HG03432 (cell line): ENCODE results near the gene CARD19.

Experiments used
- ATAC-seq: cut with Tn5 transposase; IDR thresholded peaks from one replicate; pipeline ENCODE4 v1.9.1; 2021; ENCODE audit warnings: mild to moderate bottlenecking, moderate library complexity; ENCODE audit not compliant: unreplicated experiment

The CARD19 gene, protein sequence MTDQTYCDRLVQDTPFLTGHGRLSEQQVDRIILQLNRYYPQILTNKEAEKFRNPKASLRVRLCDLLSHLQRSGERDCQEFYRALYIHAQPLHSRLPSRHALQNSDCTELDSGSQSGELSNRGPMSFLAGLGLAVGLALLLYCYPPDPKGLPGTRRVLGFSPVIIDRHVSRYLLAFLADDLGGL

GRCh38 chr9:93096131-93096802 lies at the start of gene CARD19:
Gene CARD19 (plus strand): TSS chr9:93096217. CDS start chr9:93096346, 129 bp downstream.
- peak; percentile 53 for ATAC-seq

- no peak for ATAC-seq
Observed at GRCh38 chr9:93048566-93049448, 47.2 kb upstream of the CARD19 start.

- no peak for ATAC-seq
Observed at GRCh38 chr9:93049491-93049890, 46.5 kb upstream of the CARD19 start.

- ATAC-seq = no peak
Observed at GRCh38 chr9:93050231-93050630, 45.8 kb upstream of the CARD19 start.

- ATAC-seq = no peak
Observed at GRCh38 chr9:93051680-93052089, 44.3 kb upstream of the CARD19 start.

DNA sequence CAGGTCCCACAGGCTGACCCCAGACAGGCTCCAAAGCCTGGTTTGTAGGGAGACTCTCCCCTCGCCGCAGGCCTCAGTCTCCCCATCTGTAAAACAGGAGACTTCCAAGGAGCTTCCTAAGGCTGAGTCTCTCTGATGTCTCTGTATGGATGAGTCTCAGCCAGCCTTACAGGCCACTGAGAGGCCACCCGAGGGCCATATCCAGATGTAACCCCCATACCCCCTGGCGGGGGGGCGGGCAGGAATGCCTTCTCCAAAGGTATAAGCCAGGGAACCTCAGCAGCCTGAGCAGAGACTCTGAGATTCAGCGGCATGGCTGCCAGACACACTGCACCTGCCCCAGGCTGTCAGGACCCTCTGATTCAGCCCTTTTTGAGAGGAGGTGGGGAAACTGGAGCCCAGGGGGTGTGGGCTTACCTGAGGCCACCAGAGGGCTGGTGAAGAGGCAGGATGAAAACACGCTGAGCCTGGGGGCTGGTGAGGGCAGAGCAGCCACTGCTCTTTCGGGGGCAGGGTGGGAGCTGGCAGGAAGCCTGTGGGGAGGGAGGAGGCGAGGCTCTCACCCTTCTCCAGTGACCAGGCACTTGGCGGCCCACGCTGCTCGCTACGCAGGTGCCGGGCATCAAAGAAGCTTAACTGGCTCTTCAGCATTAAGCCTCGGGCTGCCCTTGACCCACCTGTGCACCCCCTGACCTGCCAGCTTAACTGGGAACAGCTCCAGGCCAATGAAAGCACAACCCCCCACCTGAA lies 43.1 kb upstream of the CARD19 start:
- no peak for ATAC-seq

DNA sequence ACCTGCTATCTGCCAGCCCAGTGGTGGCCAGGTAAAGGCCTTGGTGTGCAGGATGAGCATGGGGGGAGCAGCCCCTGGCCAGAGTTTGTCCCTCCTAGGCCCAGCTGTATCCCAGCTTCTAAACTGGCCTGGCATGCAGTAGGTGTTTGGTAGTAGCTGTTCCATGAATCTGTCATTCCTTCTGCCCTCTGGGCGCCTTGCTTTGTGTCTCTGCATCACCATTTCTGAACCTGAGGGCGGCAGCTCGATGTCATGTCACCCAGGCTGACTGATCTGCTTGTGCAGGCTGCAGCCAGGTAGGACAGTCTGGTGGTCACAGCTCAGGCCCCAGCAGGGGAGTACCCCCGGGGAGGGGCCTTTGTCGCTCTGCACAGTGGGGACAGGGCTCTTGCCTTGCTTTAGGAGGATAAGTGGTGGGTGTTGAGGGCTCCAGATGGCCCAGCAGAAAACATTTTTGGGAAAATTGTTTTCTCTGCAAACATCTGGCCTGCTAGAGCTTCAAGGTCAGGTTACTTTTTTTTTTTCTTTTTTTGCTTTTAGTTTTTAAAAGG lies 42.2 kb upstream of the CARD19 start:
- no peak for ATAC-seq

DNA sequence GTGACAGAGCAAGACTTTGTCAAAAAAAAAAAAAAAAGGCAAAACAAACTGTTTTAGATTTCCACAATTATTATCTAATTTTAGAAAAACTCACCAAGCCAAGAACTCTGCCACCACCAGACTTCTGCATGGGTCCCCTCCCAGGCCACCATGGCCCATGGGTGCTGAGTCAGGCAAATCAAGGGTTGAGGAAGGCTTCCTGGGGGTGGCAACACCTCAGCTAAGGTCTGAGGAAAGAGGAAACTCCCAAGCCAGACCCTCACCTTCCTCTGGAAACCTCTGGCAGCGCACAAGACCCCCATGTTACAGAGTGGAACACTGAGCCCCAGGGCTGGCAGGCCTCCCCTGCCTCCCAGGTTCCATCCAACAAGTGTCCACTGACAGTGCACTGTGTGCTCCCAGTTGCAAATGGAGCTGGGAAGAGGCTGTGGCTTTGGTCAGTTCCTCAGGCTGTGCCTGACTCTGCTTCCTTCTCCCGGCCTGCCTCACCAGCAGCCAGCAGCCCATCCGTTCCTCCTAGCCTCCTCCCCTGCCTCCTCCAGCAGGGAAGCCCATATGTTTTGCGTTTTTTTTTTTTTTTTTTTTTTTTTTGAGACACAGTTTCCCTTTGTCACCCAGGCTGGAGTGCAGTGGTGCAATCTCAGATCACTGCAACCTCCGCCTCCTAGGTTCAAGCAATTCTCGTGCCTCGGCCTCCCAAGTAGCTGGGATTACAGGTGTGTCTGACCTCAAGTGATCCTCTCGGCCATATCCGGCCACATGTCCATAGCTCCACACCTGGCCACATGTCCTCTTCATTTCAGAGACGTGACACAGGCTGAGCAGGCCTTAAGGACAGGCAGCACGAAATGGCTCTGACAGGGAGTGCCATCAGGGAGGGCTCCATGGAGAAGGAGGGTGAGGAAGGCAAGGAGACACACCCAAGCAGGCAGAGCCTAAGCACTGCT lies 41.0 kb upstream of the CARD19 start:
- ATAC-seq = no peak

- ATAC-seq = no peak
Observed at GRCh38 chr9:93057042-93057702, 38.8 kb upstream of the CARD19 start.

DNA sequence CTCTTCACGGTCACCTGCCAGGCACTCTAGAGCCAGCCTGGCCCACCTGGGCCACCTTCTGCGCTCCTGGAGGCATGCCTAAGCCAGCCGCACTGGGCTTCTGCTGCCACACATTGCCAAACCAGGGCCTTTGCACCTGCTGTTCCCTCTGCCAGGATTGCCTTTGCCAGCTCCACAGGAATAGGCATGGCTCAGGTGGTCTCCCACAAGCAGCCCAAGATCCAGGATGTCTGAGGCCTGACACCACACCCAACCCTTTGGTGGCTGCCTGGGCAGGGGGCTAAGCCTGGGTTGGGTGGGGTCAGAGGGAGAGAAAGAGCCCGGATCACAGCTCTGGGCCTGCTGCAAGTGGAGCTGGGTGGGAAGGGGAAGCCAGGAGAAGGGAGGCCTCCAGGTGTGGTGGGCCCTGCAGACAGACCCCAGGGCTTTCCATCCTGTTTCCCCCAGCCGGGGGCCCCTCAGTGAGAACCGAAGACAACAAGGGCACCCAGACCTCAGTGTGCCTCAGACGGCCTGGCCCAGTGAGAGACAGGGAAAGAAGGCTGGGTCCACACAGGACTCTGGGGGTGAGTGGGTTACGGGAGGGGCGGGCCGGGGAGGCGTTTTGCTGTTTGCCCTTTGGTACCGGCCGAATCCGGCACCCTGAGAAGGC lies 38.2 kb upstream of the CARD19 start:
- peak; percentile 16 for ATAC-seq

DNA sequence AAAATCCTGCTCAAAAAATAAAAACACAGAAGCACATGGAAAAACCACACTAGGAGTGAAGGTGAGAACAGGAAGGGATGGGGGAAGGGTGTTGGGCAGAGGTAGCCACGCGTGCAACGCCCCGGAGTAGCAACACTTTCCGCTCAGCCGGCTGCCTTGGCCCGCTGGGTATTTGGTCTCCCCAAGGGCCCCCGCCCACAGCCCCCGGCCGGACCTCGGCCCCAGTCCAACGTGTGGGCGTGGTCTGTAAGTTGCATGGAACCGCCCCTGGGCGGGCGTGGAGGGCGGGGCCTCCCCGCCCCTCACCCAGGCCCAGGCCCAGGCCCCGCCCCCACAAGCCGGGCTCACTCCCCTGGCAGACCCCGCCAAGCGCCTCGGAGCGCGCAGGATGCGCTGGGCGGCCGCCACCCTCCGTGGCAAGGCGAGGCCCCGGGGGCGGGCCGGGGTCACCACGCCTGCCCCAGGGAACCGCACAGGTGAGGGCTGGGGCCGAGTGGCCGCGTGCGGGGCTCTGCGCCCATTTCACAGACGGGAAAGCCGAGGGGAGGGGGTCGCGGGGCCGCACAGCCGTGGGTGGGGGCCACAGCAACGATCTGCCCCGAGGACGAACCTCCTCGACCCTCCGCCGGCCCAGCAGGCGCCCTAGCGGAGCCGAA lies 37.5 kb upstream of the CARD19 start, which contains the start of gene SUSD3:
TSS of gene SUSD3 (plus strand) at position 347 of the 656 bp plus-strand sequence. CDS start at position 389, 42 bp downstream.
- ATAC-seq = peak; percentile 61

GRCh38 chr9:93059011-93059714 lies 36.9 kb upstream of the CARD19 start:
- peak; percentile 27 for ATAC-seq

DNA sequence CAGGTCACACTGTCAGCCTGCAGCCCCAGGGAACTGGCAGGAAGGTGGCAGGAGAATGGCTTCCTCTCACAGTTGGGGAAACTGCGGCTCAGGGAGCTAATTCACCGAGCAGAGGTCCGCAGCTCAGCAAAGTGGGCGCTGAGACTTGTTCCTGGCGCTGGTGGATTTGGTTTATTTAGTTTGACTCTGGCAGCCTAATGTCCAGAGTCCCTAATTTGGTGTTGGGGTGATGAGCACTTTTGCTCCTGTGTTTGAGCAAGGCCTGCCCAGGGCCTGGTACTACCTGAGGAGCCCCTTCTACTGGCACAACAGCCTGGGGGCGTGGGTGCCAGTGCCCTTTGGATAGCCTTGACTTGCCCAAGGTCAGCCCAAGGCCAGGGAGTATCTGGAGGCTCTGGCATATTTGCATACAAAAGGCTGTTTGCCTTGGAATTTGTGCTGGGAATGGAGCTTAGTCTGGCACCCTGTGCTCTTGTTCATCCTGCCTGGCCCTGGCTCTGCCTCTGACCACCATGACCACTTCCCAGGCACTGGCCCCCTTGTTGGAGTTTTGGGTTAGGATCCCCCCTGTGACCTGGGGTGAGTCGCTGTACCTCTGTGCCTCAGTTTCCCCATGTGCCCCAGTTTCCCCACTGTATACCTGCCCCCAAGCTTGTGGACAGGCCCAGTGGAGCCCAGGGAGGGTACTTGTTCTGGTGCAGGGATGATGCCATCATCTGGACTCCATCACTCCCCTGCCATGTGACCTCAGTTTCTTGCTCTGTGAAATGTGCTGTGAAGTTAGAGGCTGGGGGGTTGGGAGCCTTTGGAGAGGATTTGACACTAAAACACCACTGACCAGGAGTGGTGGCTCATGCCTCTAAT lies 36.1 kb upstream of the CARD19 start:
- ATAC-seq = no peak

- ATAC-seq = no peak
Observed at GRCh38 chr9:93060746-93061259, 35.2 kb upstream of the CARD19 start.

- ATAC-seq = no peak
Observed at GRCh38 chr9:93061260-93061751, 34.7 kb upstream of the CARD19 start.
